Upper lobe of left lung (tissue), 6 donors: ENCODE results near the gene TBX1. TPM values are rescaled to one million over a fixed set of nuclear protein-coding genes. Genes with fewer than 3 reads are reported as not detected.

ENCODE experiments used
- ATAC-seq, 2 donors: fragments of 200-7000 bp; cut with Tn5 transposase; one replicate each; pipeline ENCODE4 v1.9.1; 2022; ENCODE audit warnings: mild to moderate bottlenecking in 2 of 2, moderate library complexity in 2 of 2; ENCODE audit not compliant: low FRiP score in 2 of 2
- DNase-seq, 2 donors: peaks; one replicate each; pipeline ENCODE4 v3.0.0-alpha.2; 2019 to 2020
- H3K27ac ChIP-seq, 4 donors: fragments of 200-600 bp; sonication (generic); one replicate each; pipeline ENCODE4 v1.5.1; 2016 to 2019
- H3K27me3 ChIP-seq, 4 donors: fragments of 200-600 bp; sonication (generic); one replicate each; pipeline ENCODE4 v1.5.1; 2017 to 2019
- H3K36me3 ChIP-seq, 4 donors: fragments of 200-600 bp; sonication (generic); one replicate each; pipeline ENCODE4 v1.5.1; 2016 to 2019
- H3K4me1 ChIP-seq, 4 donors: fragments of 200-600 bp; sonication (generic); one replicate each; pipeline ENCODE4 v1.5.1; 2018 to 2019
- H3K4me3 ChIP-seq, 4 donors: fragments of 200-600 bp; sonication (generic); one replicate each; pipeline ENCODE4 v1.5.1; 2017 to 2019; ENCODE audit warnings: mild to moderate bottlenecking in 2 of 4, moderate library complexity in 1 of 4
- H3K9me3 ChIP-seq, 4 donors: fragments of 200-600 bp; sonication (generic); one replicate each; pipeline ENCODE4 v1.5.1; 2018 to 2019
- CTCF ChIP-seq, 6 experiments: fragments of 450-650 bp in 4 of 6; fragments of 200-600 bp in 2 of 6; sonication (generic) in 2 of 6; IDR thresholded peaks; one replicate each; pipeline ENCODE4 v1.5.1; 2016 to 2019; ENCODE audit warnings: antibody characterized with exemption in 6 of 6
- EP300 ChIP-seq, 4 donors: sonication (generic); formaldehyde crosslinking; IDR thresholded peaks; one replicate each; pipeline ENCODE4 v1.5.1; 2017; ENCODE audit warnings: antibody characterized with exemption in 4 of 4, control low read depth in 2 of 4
- POLR2A ChIP-seq, 4 donors: fragments of 450-650 bp; IDR thresholded peaks; one replicate each; pipeline ENCODE4 v1.5.1; 2016 to 2017; ENCODE audit warnings: antibody characterized with exemption in 4 of 4, mild to moderate bottlenecking in 2 of 4
- POLR2AphosphoS5 ChIP-seq, 2 donors: sonication (generic); formaldehyde crosslinking; IDR thresholded peaks; one replicate each; pipeline ENCODE4 v1.5.1; 2017; ENCODE audit warnings: antibody characterized with exemption in 2 of 2
- WGBS, 2 donors: methylation state at CpG; one replicate each; pipeline ENCODE4 v1.1.5; 2017 to 2018; 5-methylcytosine and 5-hydroxymethylcytosine counted together
- total RNA-seq, 6 donors: library from RNA; depleted of rRNA in 4 of 6; stranded (reverse); fragments of >200 nt in 4 of 6; gene quantifications; one replicate each; pipeline versions ENCODE4 v1.1.0 to v1.2.1, GENCODE V29; 2016 to 2021
- donor health status: DM: no; HTN: no; CAD: no; lungs with moderate emphysema.
- donor health status: DM: no; HTN: yes; CAD: no; lungs with severe emphysema.

Gene TBX1
- total RNA-seq, 6 donors from 2014 or later, result 1.0 to 12.2 (median 5.4) TPM

GRCh38 chr22:19715188-19715930 lies 45.2 kb upstream of the TBX1 start:
- peak overlapping the region in 1 of 4 donors; percentile 42 for H3K27ac ChIP-seq
- no peak for TF ChIP-seq POLR2AphosphoS5 (IDR thresholded peaks at IDR 0.05)
- no peak for TF ChIP-seq POLR2A (IDR thresholded peaks at IDR 0.05)
- TF ChIP-seq EP300 (IDR thresholded peaks at IDR 0.05), result no peak
- no peak for TF ChIP-seq CTCF (IDR thresholded peaks at IDR 0.05)
- H3K4me1 ChIP-seq, result peaks cover 22 to 39% (median 29%) of the 10 kb centered on the region in 4 donors
- no peaks in the 10 kb centered on the region for H3K9me3 ChIP-seq
- DNase-seq, result peak in 1 of 2 donors; percentile 57
- peak overlapping the region in 3 of 4 donors; percentile 47 to 72 (median 60) for H3K4me3 ChIP-seq
- 43 to 82% methylated on average over 2 to 4 of the region's 4 CpGs for WGBS, 2 donors
- ATAC-seq, result no peak
- H3K36me3 ChIP-seq, result no peaks in the 10 kb centered on the region
- H3K27me3 ChIP-seq, result peaks cover 0 to 23% (median 7%) of the 10 kb centered on the region in 4 donors

- Histone ChIP-seq H3K27me3 (peaks cover 0 to 23% (median 7%) of the 10 kb centered on the region in 4 donors), H3K4me3 (no peak overlapping the region), H3K4me1 (peaks cover 22 to 39% (median 29%) of the 10 kb centered on the region in 4 donors), H3K9me3 (no peaks in the 10 kb centered on the region), H3K27ac (no peak overlapping the region), H3K36me3 (no peaks in the 10 kb centered on the region)
- no peak for ATAC-seq
- WGBS, 2 donors, result 84 to 89% methylated on average over 7 to 11 of the region's 11 CpGs
- no peak for TF ChIP-seq POLR2AphosphoS5 (IDR thresholded peaks at IDR 0.05)
- TF ChIP-seq CTCF (IDR thresholded peaks at IDR 0.05), result no peak
- TF ChIP-seq EP300 (IDR thresholded peaks at IDR 0.05), result no peak
- TF ChIP-seq POLR2A (IDR thresholded peaks at IDR 0.05), result no peak
- peak in 1 of 2 donors; percentile 21 for DNase-seq
Measured at GRCh38 chr22:19716041-19716828, 44.3 kb upstream of the TBX1 start.

- H3K4me3 ChIP-seq, result no peak overlapping the region
- peaks cover 22 to 39% (median 31%) of the 10 kb centered on the region in 4 donors for H3K4me1 ChIP-seq
- peaks cover 0 to 2% (median 0%) of the 10 kb centered on the region in 4 donors for H3K36me3 ChIP-seq
- H3K27ac ChIP-seq, result no peak overlapping the region
- ATAC-seq, result no peak
- DNase-seq, result no peak
- peaks cover 0 to 23% (median 7%) of the 10 kb centered on the region in 4 donors for H3K27me3 ChIP-seq
- 86% methylated on average over 1 of the region's 1 CpG; no CpG with 5 or more reads in 1 of the 2 donors for WGBS, 2 donors
- no peaks in the 10 kb centered on the region for H3K9me3 ChIP-seq
- TF ChIP-seq POLR2AphosphoS5 (IDR thresholded peaks at IDR 0.05) (no peak), CTCF (IDR thresholded peaks at IDR 0.05) (no peak), POLR2A (IDR thresholded peaks at IDR 0.05) (no peak), EP300 (IDR thresholded peaks at IDR 0.05) (no peak)
Measured at GRCh38 chr22:19716829-19717105, 43.8 kb upstream of the TBX1 start.

- Histone ChIP-seq H3K27me3 (peaks cover 0 to 26% (median 9%) of the 10 kb centered on the region in 4 donors), H3K36me3 (peaks cover 0 to 6% (median under 1%) of the 10 kb centered on the region in 4 donors), H3K27ac (no peak overlapping the region), H3K9me3 (no peaks in the 10 kb centered on the region), H3K4me3 (no peak overlapping the region), H3K4me1 (peaks cover 22 to 39% (median 31%) of the 10 kb centered on the region in 4 donors)
- ATAC-seq, result no peak
- 82 to 86% methylated on average over 4 to 9 of the region's 9 CpGs for WGBS, 2 donors
- TF ChIP-seq POLR2AphosphoS5 (IDR thresholded peaks at IDR 0.05), result no peak
- DNase-seq, result peak in 1 of 2 donors; percentile 53
Measured at GRCh38 chr22:19717181-19717580, 43.4 kb upstream of the TBX1 start.
